K562 (cell line): ENCODE data around the gene GPR32. TPM values are rescaled to one million over a fixed set of nuclear protein-coding genes. Genes with fewer than 3 reads are reported as not detected.

ENCODE experiments used
- CC2D1A ChIP-seq: fragments of 450-650 bp; IDR thresholded peaks from 2 replicates; pipeline ENCODE4 v1.6.1; 2017; ENCODE audit warnings: mild to moderate bottlenecking
- CHD4 ChIP-seq: fragments of 200-600 bp; sonication (generic); IDR thresholded peaks from 3 replicates; pipeline ENCODE4 v1.6.1; 2012; ENCODE audit warnings: low read depth, mild to moderate bottlenecking, mixed read lengths, low read length, inconsistent platforms; ENCODE audit not compliant: insufficient read depth, insufficient replicate concordance, poor library complexity, severe bottlenecking
- DEAF1 ChIP-seq: fragments of 450-650 bp; formaldehyde crosslinking; IDR thresholded peaks from 2 replicates; pipeline ENCODE4 v1.4.0; 2020; ENCODE audit warnings: mild to moderate bottlenecking, moderate library complexity
- ELF2 ChIP-seq: fragments of 250-450 bp; sonication (Bioruptor Pico); IDR thresholded peaks from 2 replicates; pipeline ENCODE4 v1.5.0; 2021; ENCODE audit warnings: mild to moderate bottlenecking
- HLTF ChIP-seq: fragments of 450-650 bp; IDR thresholded peaks from 2 replicates; pipeline ENCODE4 v1.6.1; 2016
- HNRNPUL1 ChIP-seq: fragments of 200-400 bp; formaldehyde crosslinking; IDR thresholded peaks from 2 replicates; pipeline ENCODE4 v1.6.1; 2017; ENCODE audit warnings: low read length
- KDM2B ChIP-seq: fragments of 250-450 bp; sonication (Bioruptor Pico); IDR thresholded peaks from 2 replicates; pipeline ENCODE4 v1.8.0; 2021; ENCODE audit warnings: mild to moderate bottlenecking, moderate library complexity
- LCOR ChIP-seq: sonication (generic); formaldehyde crosslinking; IDR thresholded peaks from 2 replicates; pipeline ENCODE4 v1.8.0; 2022; ENCODE audit warnings: mild to moderate bottlenecking, missing genetic modification reagents
- MED1 ChIP-seq: sonication (generic); formaldehyde crosslinking; IDR thresholded peaks from 2 replicates; pipeline ENCODE4 v1.8.1; 2023; ENCODE audit warnings: missing genetic modification reagents, borderline replicate concordance
- MLLT1 ChIP-seq, 2 experiments: fragments of 450-650 bp; IDR thresholded peaks; 2 replicates each; pipeline ENCODE4 v1.6.1; 2016
- NCOA4 ChIP-seq: fragments of 450-650 bp; IDR thresholded peaks from 2 replicates; pipeline ENCODE4 v1.6.1; 2018; ENCODE audit warnings: mild to moderate bottlenecking; ENCODE audit not compliant: partially characterized antibody
- NKRF ChIP-seq: fragments of 450-650 bp; IDR thresholded peaks from 2 replicates; pipeline ENCODE4 v1.6.1; 2016; ENCODE audit warnings: borderline replicate concordance
- PREB ChIP-seq: sonication (generic); formaldehyde crosslinking; IDR thresholded peaks from 2 replicates; pipeline ENCODE4 v1.8.1; 2023; ENCODE audit warnings: mild to moderate bottlenecking, missing genetic modification reagents
- PTRF ChIP-seq: fragments of 450-650 bp; IDR thresholded peaks from 2 replicates; pipeline ENCODE4 v1.6.1; 2016; ENCODE audit warnings: mild to moderate bottlenecking, missing genetic modification characterization, missing compliant biosample characterization
- TCF7 ChIP-seq: sonication (generic); IDR thresholded peaks from 2 replicates; pipeline ENCODE4 v1.6.1; 2016; ENCODE audit warnings: antibody characterized with exemption, borderline replicate concordance
- ZBTB8A ChIP-seq: fragments of 450-650 bp; IDR thresholded peaks from 2 replicates; pipeline ENCODE4 v1.6.1; 2018; ENCODE audit warnings: mild to moderate bottlenecking, moderate library complexity; ENCODE audit not compliant: partially characterized antibody
- ZBTB9 ChIP-seq: fragments of 450-650 bp; formaldehyde crosslinking; IDR thresholded peaks from 2 replicates; pipeline ENCODE4 v1.4.0; 2020; ENCODE audit warnings: mild to moderate bottlenecking, moderate library complexity
- ZFP30 ChIP-seq: fragments of 250-450 bp; sonication (Bioruptor Pico); IDR thresholded peaks from 2 replicates; pipeline ENCODE4 v1.8.0; 2022; ENCODE audit warnings: moderate library complexity, mild to moderate bottlenecking, inconsistent platforms, borderline replicate concordance
- polyA plus RNA-seq, 8 experiments: library from polyadenylated mRNA; depleted of rRNA in 4 of 8; stranded (reverse) in 5 of 8; unstranded in 3 of 8; fragments of >200 nt; fragmentation: Nextera tagmentation in 2 of 8; fragmentation: Illumina TruSeq in 1 of 8; extraction: Ambion mirVana in 2 of 8; extraction: Trizol in 1 of 8; gene quantifications; 2 replicates each; pipeline versions ENCODE4 v1.2.1 to v1.2.3, GENCODE V29; 2011 to 2014; ENCODE audit warnings: inconsistent platforms in 1 of 8, missing spikeins in 1 of 8
- total RNA-seq, 7 experiments: library from RNA; depleted of rRNA in 6 of 7; stranded (reverse); fragments of >200 nt in 6 of 7; fragmentation: Illumina TruSeq in 2 of 7; extraction: Trizol in 2 of 7; gene quantifications; 2 replicates each; pipeline versions ENCODE4 v1.2.1 to v1.2.3, GENCODE V29; 2011 to 2021; ENCODE audit warnings: low replicate concordance in 1 of 7

GPR32 gene
- total and polyA plus RNA-seq, 9 of the 15 experiments (the other 6 are each of a cell fraction or from before 2014, with no cell fraction given), result not detected

- 0 out of 4 replicates have a peak, but pooled peaks of 1 of the 2 experiments have one; percentile 13 for TF ChIP-seq MLLT1 (IDR thresholded peaks at IDR 0.05)
- no peak for TF ChIP-seq CC2D1A
- no peak for TF ChIP-seq HLTF
- TF ChIP-seq NKRF, result peak; percentile 41; the same call in 1 of the 2 replicates
- no peak for TF ChIP-seq TCF7
- TF ChIP-seq HNRNPUL1, result 0 out of 2 replicates have a peak, but pooled peaks have one; percentile 75
- no peak for TF ChIP-seq ZBTB8A
- TF ChIP-seq ZBTB9, result no peak
- TF ChIP-seq DEAF1 (CRISPR knock-in tag), result no peak
- TF ChIP-seq PREB (CRISPR knock-in tag), result no peak
- no peak for TF ChIP-seq ELF2 (CRISPR knock-in tag)
- TF ChIP-seq ZFP30, result no peak
- TF ChIP-seq MED1 (CRISPR knock-in tag), result no peak
- no peak for TF ChIP-seq KDM2B
- TF ChIP-seq PTRF (tag), result no peak
- no peak for TF ChIP-seq CHD4
- no peak; the same call in 1 of the 2 replicates for TF ChIP-seq LCOR
- TF ChIP-seq NCOA4, result peak; percentile 12
These were observed 33.6 kb downstream of the GPR32 start (continued) for GRCh38 chr19:50803633-50804419.
